NCI-H1092 (cell line): ENCODE measurements around the gene EYS.

Experiments
- DNase-seq: peaks from one replicate; lab custom pipeline; 2025; lab: John Stamatoyannopoulos, UW

Gene EYS

GRCh38 chr6:64949257-64949656, 757.8 kb downstream of the EYS start:
- DNase-seq: no peak

GRCh38 chr6:64948261-64948660, 758.8 kb downstream of the EYS start:
- DNase-seq: no peak

GRCh38 chr6:64945450-64945849, 761.6 kb downstream of the EYS start:
- DNase-seq: no peak

- no peak for DNase-seq
Measured at GRCh38 chr6:64932486-64932885, 774.5 kb downstream of the EYS start.

- no peak for DNase-seq
Measured at GRCh38 chr6:64930681-64931080, 776.3 kb downstream of the EYS start.

- DNase-seq: no peak
Measured at GRCh38 chr6:64926051-64926450, 781.0 kb downstream of the EYS start.

GRCh38 chr6:64920257-64920656, 786.8 kb downstream of the EYS start:
- DNase-seq: no peak

GRCh38 chr6:64914124-64914523, 792.9 kb downstream of the EYS start:
- no peak for DNase-seq

GRCh38 chr6:64912966-64913365, 794.1 kb downstream of the EYS start:
- DNase-seq: no peak

GRCh38 chr6:64908104-64908503, 798.9 kb downstream of the EYS start:
- no peak for DNase-seq

GRCh38 chr6:64904616-64905015, 802.4 kb downstream of the EYS start:
- DNase-seq: no peak

- DNase-seq: no peak
Measured at GRCh38 chr6:64902596-64902995, 804.4 kb downstream of the EYS start.

- DNase-seq: no peak
Measured at GRCh38 chr6:64896939-64897338, 810.1 kb downstream of the EYS start.

GRCh38 chr6:64895945-64896344, 811.1 kb downstream of the EYS start:
- no peak for DNase-seq

GRCh38 chr6:64890609-64891008, 816.4 kb downstream of the EYS start:
- DNase-seq: no peak

- no peak for DNase-seq
Measured at GRCh38 chr6:64889144-64889543, 817.9 kb downstream of the EYS start.

- no peak for DNase-seq
Measured at GRCh38 chr6:64874776-64875175, 832.2 kb downstream of the EYS start.

GRCh38 chr6:64872633-64873032, 834.4 kb downstream of the EYS start:
- DNase-seq: no peak

- no peak for DNase-seq
Measured at GRCh38 chr6:64861039-64861651, 845.9 kb downstream of the EYS start.

- no peak for DNase-seq
Measured at GRCh38 chr6:64860203-64860602, 846.8 kb downstream of the EYS start.

GRCh38 chr6:64850121-64850520, 856.9 kb downstream of the EYS start:
- no peak for DNase-seq

- DNase-seq: no peak
Measured at GRCh38 chr6:64848467-64848866, 858.6 kb downstream of the EYS start.

GRCh38 chr6:64847396-64847795, 859.6 kb downstream of the EYS start:
- no peak for DNase-seq

- no peak for DNase-seq
Measured at GRCh38 chr6:64838726-64839125, 868.3 kb downstream of the EYS start.

- DNase-seq: no peak
Measured at GRCh38 chr6:64831680-64832079, 875.3 kb downstream of the EYS start.
